SK-N-SH (cell line): ENCODE measurements around the gene CALML4. TPM values are rescaled to one million over a fixed set of nuclear protein-coding genes. Genes with fewer than 3 reads are reported as not detected.

Source experiments
- CTCF ChIA-PET: fragments of 300-600, 350-600 bp; formaldehyde crosslinking; extraction: SDS; loops from one replicate; lab custom pipeline; 2021; lab: Yijun Ruan, JAX
- POLR2A ChIA-PET: fragments of 350-600 bp; sonication (Branson Sonifier 250); formaldehyde crosslinking; extraction: SDS; loops from one replicate; lab custom pipeline; 2020; ENCODE audit warnings: antibody characterized with exemption, inconsistent platforms; lab: Yijun Ruan, JAX
- DNase-seq: peaks from one replicate; pipeline ENCODE4 v3.0.0; 2012
- H2AFZ ChIP-seq: fragments of 200-600 bp; sonication (generic); 2 replicates; pipeline ENCODE4 v1.8.1; 2016; ENCODE audit warnings: antibody characterized with exemption, mild to moderate bottlenecking, low read depth
- H3F3A ChIP-seq: fragments of 200-600 bp; sonication (generic); replicated peaks from 2 replicates; pipeline ENCODE3; 2016; ENCODE audit warnings: antibody characterized with exemption, mild to moderate bottlenecking; ENCODE audit not compliant: insufficient read depth
- H3K27ac ChIP-seq, 2 experiments: fragments of 200-500 bp in 1 of 2; fragments of 200-600 bp in 1 of 2; sonication (Bioruptor generic) in 1 of 2; sonication (generic), shearing (Covaris generic) in 1 of 2; 2 replicates each; pipeline versions ENCODE4 v1.5.1 to v1.6.1; 2014 to 2016; ENCODE audit warnings: low read depth in 2 of 2, inconsistent platforms in 1 of 2, low read length in 1 of 2, mild to moderate bottlenecking in 1 of 2, mixed read lengths in 1 of 2
- H3K27me3 ChIP-seq: fragments of 200-600 bp; sonication (generic), shearing (Covaris generic); 2 replicates; pipeline ENCODE4 v1.6.1; 2016; ENCODE audit warnings: mixed run types; ENCODE audit not compliant: insufficient read depth
- H3K36me3 ChIP-seq, 2 experiments: fragments of 200-500 bp in 1 of 2; fragments of 200-600 bp in 1 of 2; sonication (Bioruptor generic) in 1 of 2; sonication (generic) in 1 of 2; replicated peaks in 1 of 2; 2 replicates each; pipeline versions ENCODE3 to v1.5.1; 2014 to 2016; ENCODE audit warnings: low read length in 1 of 2, mild to moderate bottlenecking in 1 of 2; ENCODE audit not compliant: insufficient read depth in 2 of 2, control insufficient read depth in 1 of 2
- H3K4me1 ChIP-seq, 2 experiments: fragments of 200-500 bp in 1 of 2; fragments of 200-600 bp in 1 of 2; sonication (Bioruptor generic) in 1 of 2; sonication (generic), shearing (Covaris generic) in 1 of 2; 2 replicates each; pipeline versions ENCODE4 v1.5.1 to v1.6.1; 2014 to 2016; ENCODE audit warnings: low read depth in 1 of 2, low read length in 1 of 2, mixed run types in 1 of 2; ENCODE audit not compliant: insufficient read depth in 2 of 2, control insufficient read depth in 1 of 2
- H3K4me2 ChIP-seq: fragments of 200-600 bp; sonication (generic), shearing (Covaris generic); 2 replicates; pipeline ENCODE4 v1.6.1; 2017; ENCODE audit warnings: mixed run types
- H3K4me3 ChIP-seq, 2 experiments: fragments of 200-500 bp in 1 of 2; fragments of 200-600 bp in 1 of 2; sonication (Bioruptor generic) in 1 of 2; sonication (generic), shearing (Covaris generic) in 1 of 2; 2 replicates each; pipeline versions ENCODE4 v1.5.1 to v1.8.1; 2014 to 2016; ENCODE audit warnings: low read depth in 2 of 2, inconsistent platforms in 1 of 2, low read length in 1 of 2, mild to moderate bottlenecking in 1 of 2, mixed read lengths in 1 of 2, moderate library complexity in 1 of 2
- H3K79me2 ChIP-seq: fragments of 200-600 bp; sonication (generic); 2 replicates; pipeline ENCODE4 v1.8.1; 2017; ENCODE audit warnings: mild to moderate bottlenecking; ENCODE audit not compliant: insufficient read depth
- H3K9ac ChIP-seq: fragments of 200-600 bp; sonication (generic); 2 replicates; pipeline ENCODE4 v1.6.1; 2017; ENCODE audit warnings: mixed run types
- H3K9me2 ChIP-seq: fragments of 200-600 bp; sonication (generic); 2 replicates; pipeline ENCODE4 v1.6.1; 2017; ENCODE audit warnings: mixed run types
- H3K9me3 ChIP-seq: fragments of 200-600 bp; sonication (generic); 2 replicates; pipeline ENCODE4 v1.6.1; 2017; ENCODE audit warnings: mixed run types, mild to moderate bottlenecking, moderate library complexity
- H4K20me1 ChIP-seq: fragments of 200-600 bp; sonication (generic); 2 replicates; pipeline ENCODE4 v1.6.1; 2017; ENCODE audit warnings: mild to moderate bottlenecking, mixed run types; ENCODE audit not compliant: insufficient read depth
- CHD2 ChIP-seq: fragments of 150-350 bp; IDR thresholded peaks from 2 replicates; pipeline ENCODE4 v1.6.1; 2018; ENCODE audit warnings: low read length; ENCODE audit not compliant: partially characterized antibody
- CTCF ChIP-seq: fragments of 200-600 bp; sonication (generic); IDR thresholded peaks from 2 replicates; pipeline ENCODE4 v1.6.1; 2017; ENCODE audit warnings: antibody characterized with exemption, mild to moderate bottlenecking, moderate library complexity
- ELF1 ChIP-seq: IDR thresholded peaks from 2 replicates; pipeline ENCODE4 v1.4.0; 2012
- EP300 ChIP-seq, 2 experiments: IDR thresholded peaks; 2 replicates each; pipeline versions ENCODE4 v1.4.0 to v1.6.1; 2012; ENCODE audit warnings: borderline replicate concordance in 1 of 2, low read depth in 1 of 2, low read length in 1 of 2
- FOSL2 ChIP-seq: IDR thresholded peaks from 2 replicates; pipeline ENCODE4 v1.4.0; 2012; ENCODE audit warnings: low read depth, mild to moderate bottlenecking, moderate library complexity, borderline replicate concordance
- GABPA ChIP-seq: IDR thresholded peaks from 2 replicates; pipeline ENCODE4 v1.4.0; 2012; ENCODE audit warnings: low read depth, mild to moderate bottlenecking
- GATA2 ChIP-seq: sonication (generic); formaldehyde crosslinking; IDR thresholded peaks from 2 replicates; pipeline ENCODE4 v1.5.0; 2020; ENCODE audit warnings: mild to moderate bottlenecking, missing genetic modification reagents
- RAD21 ChIP-seq: IDR thresholded peaks from 2 replicates; pipeline ENCODE4 v1.6.1; 2012; ENCODE audit warnings: mild to moderate bottlenecking, low read length
- RFX5 ChIP-seq: IDR thresholded peaks from 2 replicates; pipeline ENCODE4 v1.6.1; 2012; ENCODE audit warnings: mild to moderate bottlenecking, improper control_type of control experiment, low read length
- TAF1 ChIP-seq: IDR thresholded peaks from 2 replicates; pipeline ENCODE4 v1.6.1; 2012; ENCODE audit warnings: low read depth, mild to moderate bottlenecking, low read length, moderate library complexity, borderline replicate concordance
- TCF12 ChIP-seq: IDR thresholded peaks from 2 replicates; pipeline ENCODE4 v1.4.0; 2012
- WGBS: methylation state at CpG from one replicate; pipeline ENCODE4 v1.1.6; 2017; ENCODE audit warnings: low lambda C conversion rate; 5-methylcytosine and 5-hydroxymethylcytosine counted together
- polyA plus RNA-seq, 3 experiments: library from polyadenylated mRNA; depleted of rRNA; stranded (reverse); fragments of >200 nt; gene quantifications; 2 replicates each; pipeline ENCODE4 v1.2.3, GENCODE V29; 2012
- TF ChIP-seq, protein P1 (sequence below): IDR thresholded peaks from 2 replicates; pipeline ENCODE4 v1.4.0; 2012; ENCODE audit warnings: low read depth, borderline replicate concordance
- TF ChIP-seq, protein P2 (sequence below): fragments of 150-350 bp; IDR thresholded peaks from 2 replicates; pipeline ENCODE4 v1.6.1; 2017; ENCODE audit warnings: antibody characterized with exemption, low read length, low read depth, borderline replicate concordance

The CALML4 gene
- polyA plus RNA-seq, 1 of the 3 experiments (the other 2 are of a cell fraction), result 3.1 TPM

- H3K4me2 ChIP-seq, result no peak overlapping the region
- no peak overlapping the region for H2AFZ ChIP-seq
- H3K27ac ChIP-seq, result peak overlapping the region in 1 of 2 experiments; percentile 63; a peak in 2 of 4 replicates
- peaks cover 33% of the 10 kb centered on the region for H3F3A ChIP-seq
- H4K20me1 ChIP-seq, result no peaks in the 10 kb centered on the region
- 87% methylated on average over 4 of the region's 5 CpGs for whole genome bisulfite sequencing
- POLR2A ChIA-PET, result interaction anchor here (0.7 kb wide), 1 partner anchor 44 kb away, joined by 3 read pairs; no protein-coding TSS in a partner anchor
- no peaks in the 10 kb centered on the region; the same call in 1 of the 2 replicates for H3K79me2 ChIP-seq
- no peak overlapping the region for H3K4me3 ChIP-seq
- TF ChIP-seq GATA2 (CRISPR knock-in tag) (peak; percentile 59; the same call in 1 of the 2 replicates), EP300 (IDR thresholded peaks at IDR 0.05; ENCODE audit: borderline replicate concordance in 1 of 2, low read depth in 1 of 2, low read length in 1 of 2) (peak in 1 of 2 experiments; percentile 73; a peak in 2 of 4 replicates), RAD21 (no peak)
- TF ChIP-seq, all 33 proteins: peak for 2
- CTCF ChIA-PET, result interaction anchor here (0.9 to 3.2 kb wide), 8 partner anchors 11 to 321 kb away, joined by 3 to 14 read pairs (median 3); no protein-coding TSS in a partner anchor
- DNase-seq, result peak; percentile 8
- Histone ChIP-seq H3K9me2 (no peaks in the 10 kb centered on the region), H3K9ac (no peak overlapping the region), H3K36me3 (peaks cover 43 to 46% of the 10 kb centered on the region in 2 experiments), H3K27me3 (no peaks in the 10 kb centered on the region), H3K9me3 (no peaks in the 10 kb centered on the region), H3K4me1 (peaks cover 20 to 24% of the 10 kb centered on the region in 2 experiments)
These were observed 20.3 kb downstream of the CALML4 start for GRCh38 chr15:68184616-68185480.

GRCh38 chr15:68183616-68184315, 21.4 kb downstream of the CALML4 start:
- Histone ChIP-seq H4K20me1 (no peaks in the 10 kb centered on the region), H3K27me3 (no peaks in the 10 kb centered on the region), H3K4me1 (peaks cover 20 to 24% of the 10 kb centered on the region in 2 experiments), H3K4me2 (no peak overlapping the region), H3K27ac (peak overlapping the region; percentile 15 to 63), H3K79me2 (no peaks in the 10 kb centered on the region; the same call in 1 of the 2 replicates), H3K4me3 (no peak overlapping the region), H3F3A (peaks cover 33% of the 10 kb centered on the region), H3K9ac (no peak overlapping the region), H3K9me3 (no peaks in the 10 kb centered on the region), H3K36me3 (peaks cover 32 to 41% of the 10 kb centered on the region in 2 experiments), H2AFZ (no peak overlapping the region), H3K9me2 (no peaks in the 10 kb centered on the region)
- whole genome bisulfite sequencing, result 73% methylated on average over 5 of the region's 5 CpGs
- POLR2A ChIA-PET, result interaction anchor here (0.7 kb wide), 1 partner anchor 45 kb away, joined by 3 read pairs; no protein-coding TSS in a partner anchor
- TF ChIP-seq TCF12, result no peak
- CTCF ChIA-PET, result interaction anchor here (0.7 to 3.2 kb wide), 6 partner anchors 12 to 962 kb away, joined by 3 to 14 read pairs (median 7); no protein-coding TSS in a partner anchor
- DNase-seq, result no peak

GRCh38 chr15:68177742-68178141, 27.4 kb downstream of the CALML4 start:
- Histone ChIP-seq H3K4me1 (peaks cover 0 to 2% of the 10 kb centered on the region in 2 experiments; a peak in 1 of 4 replicates), H2AFZ (no peak overlapping the region), H3F3A (no peaks in the 10 kb centered on the region), H3K9me3 (no peaks in the 10 kb centered on the region), H3K4me3 (no peak overlapping the region), H3K79me2 (no peaks in the 10 kb centered on the region), H4K20me1 (no peaks in the 10 kb centered on the region), H3K36me3 (peaks cover 32 to 36% of the 10 kb centered on the region in 2 experiments), H3K9me2 (no peaks in the 10 kb centered on the region), H3K4me2 (no peak overlapping the region), H3K9ac (no peak overlapping the region), H3K27me3 (no peaks in the 10 kb centered on the region), H3K27ac (peak overlapping the region in 1 of 2 experiments; percentile 43; a peak in 1 of 4 replicates)
- POLR2A ChIA-PET, result no interaction called here
- CTCF ChIA-PET, result interaction anchor here (1.1 to 1.2 kb wide), 2 partner anchors 33 to 314 kb away, joined by 3 to 4 read pairs; no protein-coding TSS in a partner anchor
- no peak for DNase-seq
- TF ChIP-seq GATA2 (CRISPR knock-in tag), result no peak
- TF ChIP-seq, protein P1, sequence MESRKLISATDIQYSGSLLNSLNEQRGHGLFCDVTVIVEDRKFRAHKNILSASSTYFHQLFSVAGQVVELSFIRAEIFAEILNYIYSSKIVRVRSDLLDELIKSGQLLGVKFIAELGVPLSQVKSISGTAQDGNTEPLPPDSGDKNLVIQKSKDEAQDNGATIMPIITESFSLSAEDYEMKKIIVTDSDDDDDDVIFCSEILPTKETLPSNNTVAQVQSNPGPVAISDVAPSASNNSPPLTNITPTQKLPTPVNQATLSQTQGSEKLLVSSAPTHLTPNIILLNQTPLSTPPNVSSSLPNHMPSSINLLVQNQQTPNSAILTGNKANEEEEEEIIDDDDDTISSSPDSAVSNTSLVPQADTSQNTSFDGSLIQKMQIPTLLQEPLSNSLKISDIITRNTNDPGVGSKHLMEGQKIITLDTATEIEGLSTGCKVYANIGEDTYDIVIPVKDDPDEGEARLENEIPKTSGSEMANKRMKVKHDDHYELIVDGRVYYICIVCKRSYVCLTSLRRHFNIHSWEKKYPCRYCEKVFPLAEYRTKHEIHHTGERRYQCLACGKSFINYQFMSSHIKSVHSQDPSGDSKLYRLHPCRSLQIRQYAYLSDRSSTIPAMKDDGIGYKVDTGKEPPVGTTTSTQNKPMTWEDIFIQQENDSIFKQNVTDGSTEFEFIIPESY, result no peak
- TF ChIP-seq TAF1, result no peak
- TF ChIP-seq FOSL2, result no peak
- TF ChIP-seq GABPA, result no peak
- no peak for TF ChIP-seq CTCF
- TF ChIP-seq, protein P2, sequence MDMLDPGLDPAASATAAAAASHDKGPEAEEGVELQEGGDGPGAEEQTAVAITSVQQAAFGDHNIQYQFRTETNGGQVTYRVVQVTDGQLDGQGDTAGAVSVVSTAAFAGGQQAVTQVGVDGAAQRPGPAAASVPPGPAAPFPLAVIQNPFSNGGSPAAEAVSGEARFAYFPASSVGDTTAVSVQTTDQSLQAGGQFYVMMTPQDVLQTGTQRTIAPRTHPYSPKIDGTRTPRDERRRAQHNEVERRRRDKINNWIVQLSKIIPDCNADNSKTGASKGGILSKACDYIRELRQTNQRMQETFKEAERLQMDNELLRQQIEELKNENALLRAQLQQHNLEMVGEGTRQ, result no peak
- TF ChIP-seq RFX5, result no peak
- no peak for TF ChIP-seq CHD2
- TF ChIP-seq EP300 (IDR thresholded peaks at IDR 0.05; ENCODE audit: borderline replicate concordance in 1 of 2, low read depth in 1 of 2, low read length in 1 of 2), result no peak
- no peak for TF ChIP-seq ELF1
